Neuronal stem cell (in vitro differentiated cells): Measurements from ENCODE around the gene ARSD.

Source experiments
- DNase-seq: peaks from one replicate; pipeline ENCODE4 v3.0.0-alpha.2; 2013; ENCODE audit warnings: low spot score
- H2AFZ ChIP-seq: one replicate; pipeline ENCODE4 v1.6.1; 2013; ENCODE audit warnings: mild to moderate bottlenecking, low read length, inconsistent platforms
- H2AK5ac ChIP-seq: 2 replicates; pipeline ENCODE4 v1.6.1; 2013; ENCODE audit warnings: low read depth, mild to moderate bottlenecking, inconsistent platforms, low read length, moderate library complexity, mixed read lengths
- H2BK120ac ChIP-seq: 2 replicates; pipeline ENCODE4 v1.6.1; 2013; ENCODE audit warnings: low read depth, mild to moderate bottlenecking, inconsistent platforms, low read length, moderate library complexity, mixed read lengths
- H2BK12ac ChIP-seq: one replicate; pipeline ENCODE4 v1.6.1; 2013; ENCODE audit warnings: low read length, inconsistent platforms
- H2BK15ac ChIP-seq: 2 replicates; pipeline ENCODE4 v1.6.1; 2013; ENCODE audit warnings: mild to moderate bottlenecking, low read length, inconsistent platforms, mixed read lengths
- H2BK5ac ChIP-seq: one replicate; pipeline ENCODE4 v1.6.1; 2013; ENCODE audit warnings: inconsistent platforms, mild to moderate bottlenecking, low read length, moderate library complexity
- H3K14ac ChIP-seq: one replicate; pipeline ENCODE4 v1.6.1; 2013; ENCODE audit warnings: low read length, inconsistent platforms
- H3K18ac ChIP-seq: 2 replicates; pipeline ENCODE4 v1.6.1; 2013; ENCODE audit warnings: low read length, inconsistent platforms
- H3K23ac ChIP-seq: 2 replicates; pipeline ENCODE4 v1.6.1; 2013; ENCODE audit warnings: low read depth, mild to moderate bottlenecking, mixed read lengths, low read length, inconsistent platforms; ENCODE audit not compliant: poor library complexity
- H3K27ac ChIP-seq: replicated peaks from 3 replicates; pipeline ENCODE4 v1.5.1; 2013; ENCODE audit warnings: low read length, inconsistent platforms
- H3K27me3 ChIP-seq, 3 experiments: 2 replicates each; pipeline ENCODE4 v1.6.1; 2013; ENCODE audit warnings: low read length in 3 of 3, mild to moderate bottlenecking in 2 of 3, inconsistent platforms in 1 of 3, low read depth in 1 of 3, mixed read lengths in 1 of 3, moderate library complexity in 1 of 3; ENCODE audit not compliant: control insufficient read depth in 3 of 3, insufficient read depth in 3 of 3
- H3K36me3 ChIP-seq, 2 donors: replicated peaks in 1 of 2; 2 replicates each; pipeline ENCODE4 v1.6.1; 2013; ENCODE audit warnings: low read length in 2 of 2; ENCODE audit not compliant: control insufficient read depth in 2 of 2, insufficient read depth in 2 of 2
- H3K4ac ChIP-seq: 2 replicates; pipeline ENCODE4 v1.6.1; 2013; ENCODE audit warnings: inconsistent platforms, mild to moderate bottlenecking, low read length, moderate library complexity
- H3K4me1 ChIP-seq, 2 donors: 1 replicate in 1 of 2; 2 replicates in 1 of 2; pipeline ENCODE4 v1.6.1; 2013; ENCODE audit warnings: low read length in 2 of 2, low read depth in 1 of 2; ENCODE audit not compliant: control insufficient read depth in 2 of 2, insufficient read depth in 1 of 2
- H3K4me2 ChIP-seq: one replicate; pipeline ENCODE4 v1.6.1; 2013; ENCODE audit warnings: mild to moderate bottlenecking, low read length, inconsistent platforms; ENCODE audit not compliant: insufficient read depth, poor library complexity, severe bottlenecking
- H3K4me3 ChIP-seq, 2 donors: 2 replicates each; pipeline ENCODE4 v1.5.1; 2013; ENCODE audit warnings: low read length in 2 of 2, mild to moderate bottlenecking in 2 of 2, inconsistent platforms in 1 of 2, moderate library complexity in 1 of 2
- H3K79me1 ChIP-seq: one replicate; pipeline ENCODE4 v1.6.1; 2013; ENCODE audit warnings: low read depth, mild to moderate bottlenecking, inconsistent platforms, low read length, moderate library complexity
- H3K9ac ChIP-seq: one replicate; pipeline ENCODE4 v1.6.1; 2013; ENCODE audit warnings: mild to moderate bottlenecking, low read depth, low read length, inconsistent platforms; ENCODE audit not compliant: poor library complexity
- H3K9me3 ChIP-seq, 2 donors: replicated peaks in 1 of 2; 2 replicates each; pipeline versions ENCODE3 to v1.6.1; 2013; ENCODE audit warnings: low read length in 2 of 2, mild to moderate bottlenecking in 2 of 2, inconsistent platforms in 1 of 2, low read depth in 1 of 2, mixed read lengths in 1 of 2, moderate library complexity in 1 of 2; ENCODE audit not compliant: control insufficient read depth in 2 of 2, insufficient read depth in 1 of 2
- H4K8ac ChIP-seq: one replicate; pipeline ENCODE4 v1.6.1; 2013; ENCODE audit warnings: low read depth, mild to moderate bottlenecking, inconsistent platforms, low read length, moderate library complexity
- H4K91ac ChIP-seq: one replicate; pipeline ENCODE4 v1.6.1; 2013; ENCODE audit warnings: low read length, low read depth, mild to moderate bottlenecking, inconsistent platforms; ENCODE audit not compliant: poor library complexity
- WGBS, 2 donors: extraction: QIAGEN DNeasy Blood & Tissue Kit; methylation state at CpG; one replicate each; pipeline ENCODE4 v1.1.7; 2013; ENCODE audit warnings: missing lambda C conversion rate in 2 of 2, mixed read lengths in 1 of 2; ENCODE audit not compliant: insufficient read length in 2 of 2, insufficient replicate concordance in 1 of 2; ENCODE audit errors: extremely low coverage in 2 of 2; 5-methylcytosine and 5-hydroxymethylcytosine counted together

Gene ARSD

DNA sequence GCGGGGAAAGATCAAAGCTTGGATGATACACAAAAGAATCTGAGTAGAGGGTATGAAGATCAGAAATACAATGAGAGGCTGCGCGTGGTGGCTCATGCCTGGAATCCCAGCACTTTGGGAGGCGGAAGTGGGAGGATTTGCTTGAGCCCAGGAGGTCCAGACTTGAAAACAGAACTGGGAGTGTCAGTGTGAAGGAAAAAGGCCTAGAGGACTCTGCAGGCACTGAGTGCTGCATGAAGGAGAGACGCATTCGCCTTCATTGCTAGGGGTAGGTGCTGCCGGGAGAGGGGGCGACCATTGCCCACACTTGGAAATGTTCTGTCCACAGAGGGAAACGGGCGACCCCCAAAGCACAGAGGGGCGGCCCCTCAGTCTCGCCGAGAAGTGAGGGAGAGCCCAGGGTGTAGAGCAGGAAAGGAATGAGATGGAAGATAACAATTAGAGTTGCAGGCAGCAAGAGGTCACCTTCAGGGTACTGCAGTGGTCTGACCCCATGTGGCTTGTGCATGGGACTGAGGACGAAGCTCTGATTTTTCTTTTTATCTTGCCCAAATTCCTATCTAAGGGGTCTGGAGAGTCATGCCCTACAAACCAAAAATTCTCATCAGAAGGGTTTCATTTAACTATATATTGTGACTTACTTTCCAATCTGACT, 31.8 kb upstream of the ARSD start:
- Histone ChIP-seq H3K18ac (no peak overlapping the region), H3K14ac (no peak overlapping the region), H3K27ac (no peak overlapping the region), H3K4me1 (peaks cover 0 to 2% of the 10 kb centered on the region in 2 donors), H3K4me2 (no peak overlapping the region), H3K9ac (no peak overlapping the region), H3K4ac (no peak overlapping the region), H3K79me1 (no peaks in the 10 kb centered on the region), H4K8ac (no peak overlapping the region), H2BK120ac (no peak overlapping the region), H2BK5ac (no peak overlapping the region), H3K36me3 (no peaks in the 10 kb centered on the region), H3K9me3 (no peaks in the 10 kb centered on the region), H2AK5ac (no peak overlapping the region), H3K4me3 (no peak overlapping the region), H3K23ac (no peak overlapping the region), H2BK12ac (no peak overlapping the region), H2AFZ (no peak overlapping the region), H3K27me3 (no peaks in the 10 kb centered on the region), H4K91ac (no peak overlapping the region), H2BK15ac (no peak overlapping the region)
- no peak for DNase-seq
- no CpG with 5 or more reads among the region's 14 CpGs for WGBS, 2 donors

DNA sequence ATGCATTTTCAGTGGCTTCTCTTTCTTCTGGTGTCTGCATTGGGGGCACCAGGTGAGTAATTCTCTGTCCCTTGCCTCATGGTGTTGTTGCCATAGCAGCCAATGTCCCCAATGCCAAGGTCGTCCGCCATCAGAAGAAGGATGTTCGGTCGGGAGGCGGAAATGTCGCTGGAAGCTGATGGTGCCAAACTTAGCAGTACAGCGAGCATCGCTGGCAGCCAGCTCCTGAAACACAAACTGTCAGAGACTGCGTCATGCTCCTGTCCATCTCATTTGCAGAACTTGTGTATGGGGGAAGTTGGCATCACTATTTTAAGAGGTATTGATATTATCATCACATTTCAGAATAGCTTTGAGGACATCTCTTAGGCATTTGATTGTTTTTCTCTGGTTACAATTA, 29.1 kb upstream of the ARSD start:
- H3K4me1 ChIP-seq = no peaks in the 10 kb centered on the region
- H3K18ac ChIP-seq = no peak overlapping the region
- no CpG with 5 or more reads among the region's 9 CpGs for WGBS, 2 donors
- H4K91ac ChIP-seq = no peak overlapping the region
- no peak overlapping the region for H3K9ac ChIP-seq
- H3K14ac ChIP-seq = no peak overlapping the region
- no peak overlapping the region for H3K27ac ChIP-seq
- no peak overlapping the region for H3K4me3 ChIP-seq
- no peak overlapping the region for H3K4me2 ChIP-seq
- no peaks in the 10 kb centered on the region for H3K36me3 ChIP-seq
- H2BK120ac ChIP-seq = no peak overlapping the region
- H2BK12ac ChIP-seq = no peak overlapping the region
- no peak overlapping the region for H3K4ac ChIP-seq
- H3K27me3 ChIP-seq = no peaks in the 10 kb centered on the region
- no peak overlapping the region for H4K8ac ChIP-seq
- no peak for DNase-seq
- H3K9me3 ChIP-seq = no peaks in the 10 kb centered on the region
- no peak overlapping the region for H2AK5ac ChIP-seq
- H2BK15ac ChIP-seq = no peak overlapping the region
- no peak overlapping the region for H2AFZ ChIP-seq
- H3K23ac ChIP-seq = no peak overlapping the region
- no peaks in the 10 kb centered on the region for H3K79me1 ChIP-seq
- H2BK5ac ChIP-seq = no peak overlapping the region

DNA sequence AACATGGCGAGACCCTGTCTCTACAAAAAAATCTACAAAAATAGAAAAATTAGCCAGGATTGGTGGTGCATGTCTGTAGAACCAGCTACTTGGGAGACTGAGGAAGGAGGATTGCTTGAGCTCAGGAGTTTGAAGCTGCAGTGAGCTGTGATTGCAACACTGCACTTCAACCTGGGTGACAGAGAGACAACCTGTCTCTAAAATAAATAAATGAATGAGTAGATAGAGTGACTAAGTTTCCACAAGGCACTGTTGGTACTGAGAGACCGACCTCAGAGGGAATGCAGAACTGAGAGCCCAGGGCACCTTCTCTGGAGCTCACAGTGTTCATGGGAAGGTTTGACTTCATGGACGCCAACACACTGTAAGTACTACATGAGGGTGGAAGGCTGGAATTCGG, 26.7 kb upstream of the ARSD start:
- no peak overlapping the region for H2BK120ac ChIP-seq
- no peak overlapping the region for H2AFZ ChIP-seq
- H2BK12ac ChIP-seq = no peak overlapping the region
- H3K23ac ChIP-seq = no peak overlapping the region
- H3K18ac ChIP-seq = no peak overlapping the region
- no peak overlapping the region for H3K4me3 ChIP-seq
- H2AK5ac ChIP-seq = no peak overlapping the region
- H2BK5ac ChIP-seq = no peak overlapping the region
- H3K4ac ChIP-seq = no peak overlapping the region
- H3K14ac ChIP-seq = no peak overlapping the region
- H3K4me1 ChIP-seq = no peaks in the 10 kb centered on the region
- no peak overlapping the region for H4K91ac ChIP-seq
- WGBS, 2 donors = no CpG with 5 or more reads among the region's 4 CpGs
- H3K27me3 ChIP-seq = no peaks in the 10 kb centered on the region
- H3K9ac ChIP-seq = no peak overlapping the region
- no peaks in the 10 kb centered on the region for H3K9me3 ChIP-seq
- no peak overlapping the region for H3K27ac ChIP-seq
- H3K36me3 ChIP-seq = no peaks in the 10 kb centered on the region
- no peak for DNase-seq
- H4K8ac ChIP-seq = no peak overlapping the region
- H3K79me1 ChIP-seq = no peaks in the 10 kb centered on the region
- no peak overlapping the region for H3K4me2 ChIP-seq
- H2BK15ac ChIP-seq = no peak overlapping the region

DNA sequence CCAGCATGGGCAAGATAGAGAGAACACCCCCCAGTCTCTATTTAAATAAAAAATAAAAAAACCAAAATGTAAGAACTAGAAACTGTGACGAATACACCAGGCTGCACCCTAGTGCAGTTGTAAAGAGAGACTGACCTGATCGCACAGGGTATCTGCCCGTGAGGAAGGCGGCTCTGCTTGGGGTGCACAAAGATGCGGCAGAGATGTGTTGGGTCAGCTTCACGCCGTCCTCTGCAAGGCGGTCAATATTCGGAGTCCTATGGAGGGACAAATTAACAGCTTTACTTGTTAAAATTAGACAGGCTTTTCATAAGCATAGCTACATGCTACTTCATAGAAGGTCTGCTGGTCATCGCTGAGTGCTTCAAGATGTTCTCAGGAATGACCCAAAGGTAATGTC, 26.1 kb upstream of the ARSD start:
- Histone ChIP-seq H3K23ac (no peak overlapping the region), H3K9ac (no peak overlapping the region), H3K4me3 (no peak overlapping the region), H2BK5ac (no peak overlapping the region), H2BK120ac (no peak overlapping the region), H3K4me2 (no peak overlapping the region), H3K18ac (no peak overlapping the region), H3K27me3 (no peaks in the 10 kb centered on the region), H2AFZ (no peak overlapping the region), H3K4ac (no peak overlapping the region), H3K4me1 (no peaks in the 10 kb centered on the region), H2AK5ac (no peak overlapping the region), H2BK15ac (no peak overlapping the region), H4K8ac (no peak overlapping the region), H3K9me3 (no peaks in the 10 kb centered on the region), H4K91ac (no peak overlapping the region), H3K27ac (no peak overlapping the region), H3K14ac (no peak overlapping the region), H3K79me1 (no peaks in the 10 kb centered on the region), H2BK12ac (no peak overlapping the region), H3K36me3 (no peaks in the 10 kb centered on the region)
- no peak for DNase-seq
- WGBS, 2 donors = no CpG with 5 or more reads among the region's 10 CpGs
